ENCODE measurements around the gene MEOX2. TPM values are rescaled to one million over a fixed set of nuclear protein-coding genes. Genes with fewer than 3 reads are reported as not detected.

The MEOX2 gene
- total RNA-seq = 12.1 and 43.3 TPM in 2 replicates

GRCh38 chr7:15686295-15686956 is at the start of gene MEOX2:
Gene MEOX2 (minus strand): TSS chr7:15686683. CDS start chr7:15686402, 281 bp downstream.

GRCh38 chr7:15561835-15562234 is 124.6 kb downstream of the MEOX2 start, which contains the start of gene AGMO:
Gene AGMO (minus strand): TSS chr7:15562015.

Other genes with a start within 250 kb of the MEOX2 start
- gene AGMO, start 124.7 kb downstream of the MEOX2 start, total RNA-seq = 5.9 and 6.2 TPM in 2 replicates

All from regular cardiac myocyte (primary cell).